ENCODE results near the gene CCDC60. TPM values are rescaled to one million over a fixed set of nuclear protein-coding genes. Genes with fewer than 3 reads are reported as not detected.

CCDC60 gene
- total RNA-seq, 4 donors from 2014 or later = not detected

- no peaks in the 10 kb centered on the region for H3K4me1 ChIP-seq
- no peak overlapping the region for H3K27ac ChIP-seq (replicated peaks in 1 of 4)
- DNase-seq (ENCODE audit: extremely low spot score) = no peak
- intact Hi-C loops (cut with DNase I) = no loop called here
- peaks cover 0 to 17% (median 0%) of the 10 kb centered on the region in 4 donors for H3K27me3 ChIP-seq
- H3K36me3 ChIP-seq = no peaks in the 10 kb centered on the region
- H3K9me3 ChIP-seq = no peaks in the 10 kb centered on the region
- no peak for TF ChIP-seq POLR2AphosphoS5 (IDR thresholded peaks at IDR 0.05)
- no peak overlapping the region for H3K4me3 ChIP-seq
- WGBS = 100% methylated on average over 3 of the region's 3 CpGs
These were observed 230.9 kb downstream of the CCDC60 start for GRCh38 chr12:119565404-119565803.

- TF ChIP-seq POLR2A (IDR thresholded peaks at IDR 0.05; ENCODE audit: low read depth) (no peak), CTCF (IDR thresholded peaks at IDR 0.05) (no peak), EP300 (IDR thresholded peaks at IDR 0.05) (no peak), POLR2AphosphoS5 (IDR thresholded peaks at IDR 0.05) (no peak)
These were observed 236.2 kb downstream of the CCDC60 start for GRCh38 chr12:119570771-119571170.

DNA sequence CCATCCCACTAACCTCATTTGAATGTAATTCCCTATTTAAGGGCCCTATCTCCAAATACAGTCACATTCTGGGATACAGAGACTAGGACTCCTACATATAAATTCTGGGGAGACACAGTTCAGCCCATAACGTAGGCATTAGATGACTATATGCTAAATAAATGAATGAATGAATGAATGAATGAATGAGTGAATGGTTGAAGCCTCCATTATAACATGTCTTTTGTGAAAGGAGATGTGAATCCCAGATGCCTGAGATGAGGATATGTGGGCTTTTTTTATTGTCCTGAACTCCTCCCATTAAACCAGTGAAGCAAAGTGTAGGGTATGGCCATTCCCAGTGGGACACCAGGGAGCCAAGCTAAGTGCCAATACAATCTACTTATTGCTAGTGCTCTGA is 238.6 kb downstream of the CCDC60 start:
- H3K9me3 ChIP-seq = no peaks in the 10 kb centered on the region
- H3K27ac ChIP-seq (replicated peaks in 1 of 4) = no peak overlapping the region
- H3K36me3 ChIP-seq = no peaks in the 10 kb centered on the region
- H3K4me3 ChIP-seq = no peak overlapping the region
- no peaks in the 10 kb centered on the region for H3K4me1 ChIP-seq
- TF ChIP-seq POLR2AphosphoS5 (IDR thresholded peaks at IDR 0.05) (no peak), EP300 (IDR thresholded peaks at IDR 0.05) (no peak), CTCF (IDR thresholded peaks at IDR 0.05) (no peak), POLR2A (IDR thresholded peaks at IDR 0.05; ENCODE audit: low read depth) (no peak)
- 75% methylated on average over 1 of the region's 1 CpG for WGBS
- peaks cover 0 to 5% (median 0%) of the 10 kb centered on the region in 4 donors for H3K27me3 ChIP-seq
- DNase-seq (ENCODE audit: extremely low spot score) = no peak
- intact Hi-C loops (cut with DNase I) = no loop called here

More at GRCh38 chr12:119570771-119571170, 236.2 kb downstream of the CCDC60 start:
- Histone ChIP-seq H3K4me1 (no peaks in the 10 kb centered on the region), H3K4me3 (no peak overlapping the region), H3K36me3 (no peaks in the 10 kb centered on the region), H3K27me3 (no peaks in the 10 kb centered on the region), H3K9me3 (no peaks in the 10 kb centered on the region), H3K27ac (replicated peaks in 1 of 4) (no peak overlapping the region)
- DNase-seq (ENCODE audit: extremely low spot score) = no peak
- 67% methylated on average over 6 of the region's 6 CpGs for WGBS
- intact Hi-C loops (cut with DNase I) = no loop called here

DNA sequence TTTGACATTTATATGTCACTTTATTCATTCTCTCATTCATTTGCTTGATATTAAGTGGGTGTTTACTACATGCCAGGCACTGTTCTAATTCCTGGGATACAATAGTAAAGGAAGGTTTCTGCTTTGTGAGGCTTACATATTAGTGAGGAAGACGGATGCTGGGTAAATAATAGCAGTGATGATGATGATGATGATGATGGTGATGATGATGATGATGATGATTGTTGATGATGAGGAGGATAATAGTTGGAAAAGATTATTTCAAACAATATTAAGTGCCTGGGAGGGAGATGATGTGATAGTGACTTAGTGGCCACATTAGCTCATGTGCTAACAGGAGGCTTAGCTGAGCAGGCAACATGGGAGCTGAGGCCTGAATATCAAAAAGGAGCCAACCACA is 239.7 kb downstream of the CCDC60 start:
- Histone ChIP-seq H3K4me1 (no peaks in the 10 kb centered on the region), H3K36me3 (no peaks in the 10 kb centered on the region), H3K27me3 (peaks cover 0 to 10% (median 0%) of the 10 kb centered on the region in 4 donors), H3K9me3 (no peaks in the 10 kb centered on the region), H3K4me3 (no peak overlapping the region), H3K27ac (replicated peaks in 1 of 4) (no peak overlapping the region)
- intact Hi-C loops (cut with DNase I) = no loop called here
- TF ChIP-seq POLR2A (IDR thresholded peaks at IDR 0.05; ENCODE audit: low read depth) (no peak), CTCF (IDR thresholded peaks at IDR 0.05) (no peak), POLR2AphosphoS5 (IDR thresholded peaks at IDR 0.05) (no peak), EP300 (IDR thresholded peaks at IDR 0.05) (no peak)
- DNase-seq (ENCODE audit: extremely low spot score) = peak; percentile 21
- WGBS = 88% methylated on average over 1 of the region's 1 CpG

DNA sequence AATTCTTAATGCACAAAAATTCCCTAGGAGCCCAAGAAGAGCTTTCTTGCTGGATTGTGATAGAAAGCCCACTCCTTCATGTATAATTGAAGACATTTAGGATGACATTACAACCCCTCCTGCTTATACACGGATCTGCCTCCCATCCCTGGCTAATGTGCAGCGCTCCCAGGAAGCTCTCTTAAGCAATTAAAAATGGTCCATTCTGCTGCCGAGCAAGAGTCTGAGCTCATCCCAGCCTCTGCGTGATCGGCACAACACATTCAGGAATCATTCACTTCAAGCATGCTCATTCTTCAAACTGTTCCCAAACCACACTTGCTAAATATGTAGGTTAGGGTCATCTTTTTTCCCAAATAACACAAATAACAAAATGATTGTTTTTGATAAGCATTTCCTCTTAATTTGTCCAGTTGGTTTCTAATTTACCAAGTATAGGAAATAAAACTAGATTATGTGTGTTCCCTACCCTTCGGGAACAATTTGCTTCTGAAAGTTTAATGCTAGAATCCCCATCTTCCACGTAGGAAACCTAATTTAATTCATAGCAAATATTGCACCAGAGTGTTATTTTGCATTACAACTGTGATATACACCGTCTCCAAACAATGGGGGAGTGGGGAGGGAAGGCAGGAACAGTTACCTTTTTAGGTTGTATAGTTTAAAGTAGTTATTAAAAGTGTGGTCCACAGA is 241.7 kb downstream of the CCDC60 start:
- WGBS = 70% methylated on average over 8 of the region's 8 CpGs
- TF ChIP-seq POLR2A (IDR thresholded peaks at IDR 0.05; ENCODE audit: low read depth) (no peak), POLR2AphosphoS5 (IDR thresholded peaks at IDR 0.05) (no peak), EP300 (IDR thresholded peaks at IDR 0.05) (no peak), CTCF (IDR thresholded peaks at IDR 0.05) (no peak)
- Histone ChIP-seq H3K27me3 (peaks cover 0 to 10% (median 0%) of the 10 kb centered on the region in 4 donors), H3K4me1 (no peaks in the 10 kb centered on the region), H3K4me3 (no peak overlapping the region), H3K36me3 (no peaks in the 10 kb centered on the region), H3K9me3 (no peaks in the 10 kb centered on the region), H3K27ac (replicated peaks in 1 of 4) (no peak overlapping the region)
- intact Hi-C loops (cut with DNase I) = no loop called here
- peak; percentile 8 for DNase-seq (ENCODE audit: extremely low spot score)

Measured in esophagus muscularis mucosa (tissue), 4 donors.